ENCODE measurements around the gene S1PR5.
"Not testable (repeated sequence)": the region's sequence is repeated elsewhere in the genome, so short reads cannot be mapped to it uniquely, and the experiment has no call there.

S1PR5 gene

GRCh38 chr19:10544753-10545251 is 27.6 kb upstream of the S1PR5 start:
- DNase-seq (ENCODE audit: low read depth, low spot score) = no peak

GRCh38 chr19:10544242-10544752 is 27.1 kb upstream of the S1PR5 start:
- DNase-seq (ENCODE audit: low read depth, low spot score) = no peak

- DNase-seq (ENCODE audit: low read depth, low spot score) = peak; percentile 59
These were observed 26.4 kb upstream of the S1PR5 start, which contains the start of gene ATG4D for GRCh38 chr19:10543420-10544241. TSS of gene ATG4D (plus strand) at chr19:10543904. CDS start at chr19:10544091, 187 bp downstream.

GRCh38 chr19:10543059-10543419 is 25.8 kb upstream of the S1PR5 start:
- DNase-seq (ENCODE audit: low read depth, low spot score) = no peak

DNA sequence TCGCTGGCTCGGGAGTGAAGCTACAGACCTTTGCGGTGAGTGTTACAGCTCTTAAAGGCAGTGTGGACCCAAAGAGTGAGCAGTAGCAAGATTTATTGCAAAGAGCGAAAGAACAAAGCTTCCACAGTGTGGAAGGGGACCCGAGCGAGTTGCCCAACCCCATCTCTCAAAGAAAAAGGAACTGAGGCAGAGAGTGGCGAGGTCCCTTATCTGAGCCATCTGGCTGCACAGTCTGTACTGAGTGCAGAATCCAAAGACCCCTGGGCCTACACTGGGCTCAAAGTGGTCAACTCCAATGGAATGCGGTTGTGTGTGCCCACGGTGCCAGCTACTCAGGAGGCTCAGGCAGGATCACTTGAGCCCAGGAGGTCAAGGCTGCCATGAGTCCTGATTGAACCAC is 21.8 kb upstream of the S1PR5 start:
- not testable (repeated sequence) for DNase-seq (ENCODE audit: low read depth, low spot score)

- no peak for DNase-seq (ENCODE audit: low read depth, low spot score)
These were observed 21.1 kb upstream of the S1PR5 start for GRCh38 chr19:10538204-10538983.

GRCh38 chr19:10537668-10538067 is 20.4 kb upstream of the S1PR5 start:
- DNase-seq (ENCODE audit: low read depth, low spot score) = no peak

DNA sequence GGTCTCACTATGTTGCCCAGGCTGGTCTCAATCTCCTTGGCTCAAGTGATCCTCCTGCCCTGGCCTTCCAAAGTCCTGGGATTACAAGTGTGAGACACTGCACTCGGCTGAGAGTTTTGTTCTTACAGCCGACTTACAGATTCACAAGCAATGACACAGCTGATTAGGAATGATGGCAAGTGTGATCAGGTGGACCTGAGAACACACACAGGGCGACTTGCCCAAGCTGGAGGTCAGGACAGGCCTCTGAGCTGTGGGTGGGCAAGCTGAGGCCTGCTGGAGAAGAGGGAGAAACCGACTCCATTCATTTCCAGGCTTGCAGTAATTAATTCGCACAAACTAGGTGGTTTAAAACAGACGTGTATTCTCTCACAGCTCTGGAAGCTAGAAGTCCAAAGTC is 18.4 kb upstream of the S1PR5 start:
- DNase-seq (ENCODE audit: low read depth, low spot score) = no peak

GRCh38 chr19:10533646-10534386 is 16.6 kb upstream of the S1PR5 start:
- no peak for DNase-seq (ENCODE audit: low read depth, low spot score)

- DNase-seq (ENCODE audit: low read depth, low spot score) = no peak
These were observed 15.2 kb upstream of the S1PR5 start for GRCh38 chr19:10532457-10532856.

- DNase-seq (ENCODE audit: low read depth, low spot score) = not testable (repeated sequence)
These were observed 9.6 kb upstream of the S1PR5 start for GRCh38 chr19:10526887-10527286.

- DNase-seq (ENCODE audit: low read depth, low spot score) = no peak
These were observed 8.4 kb upstream of the S1PR5 start for GRCh38 chr19:10525636-10526035.

- DNase-seq (ENCODE audit: low read depth, low spot score) = no peak
These were observed 5.9 kb upstream of the S1PR5 start for GRCh38 chr19:10523135-10523636.

- DNase-seq (ENCODE audit: low read depth, low spot score) = no peak
These were observed 4.4 kb upstream of the S1PR5 start for GRCh38 chr19:10521461-10522171.

DNA sequence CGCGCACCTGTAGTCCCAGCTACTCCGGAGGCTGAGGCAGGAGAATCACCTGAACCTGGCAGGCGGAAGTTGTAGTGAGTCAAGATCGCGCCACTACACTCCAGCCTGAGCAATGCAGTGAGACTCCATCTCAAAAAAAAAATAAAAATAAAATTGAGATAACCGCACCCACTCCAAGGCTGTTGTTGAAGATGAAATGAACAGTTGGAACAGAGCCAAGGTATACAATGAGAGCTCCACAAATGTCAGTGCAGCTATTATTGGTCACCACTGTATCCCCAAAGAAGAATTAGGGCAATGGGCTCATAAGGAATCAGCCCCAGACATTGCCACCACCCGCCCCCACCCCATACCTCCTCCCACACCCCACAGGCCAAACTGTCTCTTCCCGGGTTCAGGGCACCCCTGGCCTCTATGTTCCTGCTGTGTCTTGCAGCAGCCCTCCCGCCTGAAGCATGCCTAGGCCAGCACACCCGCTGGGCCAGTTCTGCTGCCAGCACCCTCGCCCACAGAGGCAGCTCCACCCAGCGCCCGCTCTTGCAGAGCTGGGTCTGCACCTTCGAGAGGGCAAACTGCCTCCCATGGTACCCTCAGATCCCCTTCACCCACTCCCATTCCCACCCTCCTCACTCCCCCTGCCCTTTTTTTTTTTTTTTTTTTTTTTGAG is 3.5 kb upstream of the S1PR5 start:
- DNase-seq (ENCODE audit: low read depth, low spot score) = no peak

GRCh38 chr19:10519421-10519820 is 2.2 kb upstream of the S1PR5 start:
- no peak for DNase-seq (ENCODE audit: low read depth, low spot score)

DNA sequence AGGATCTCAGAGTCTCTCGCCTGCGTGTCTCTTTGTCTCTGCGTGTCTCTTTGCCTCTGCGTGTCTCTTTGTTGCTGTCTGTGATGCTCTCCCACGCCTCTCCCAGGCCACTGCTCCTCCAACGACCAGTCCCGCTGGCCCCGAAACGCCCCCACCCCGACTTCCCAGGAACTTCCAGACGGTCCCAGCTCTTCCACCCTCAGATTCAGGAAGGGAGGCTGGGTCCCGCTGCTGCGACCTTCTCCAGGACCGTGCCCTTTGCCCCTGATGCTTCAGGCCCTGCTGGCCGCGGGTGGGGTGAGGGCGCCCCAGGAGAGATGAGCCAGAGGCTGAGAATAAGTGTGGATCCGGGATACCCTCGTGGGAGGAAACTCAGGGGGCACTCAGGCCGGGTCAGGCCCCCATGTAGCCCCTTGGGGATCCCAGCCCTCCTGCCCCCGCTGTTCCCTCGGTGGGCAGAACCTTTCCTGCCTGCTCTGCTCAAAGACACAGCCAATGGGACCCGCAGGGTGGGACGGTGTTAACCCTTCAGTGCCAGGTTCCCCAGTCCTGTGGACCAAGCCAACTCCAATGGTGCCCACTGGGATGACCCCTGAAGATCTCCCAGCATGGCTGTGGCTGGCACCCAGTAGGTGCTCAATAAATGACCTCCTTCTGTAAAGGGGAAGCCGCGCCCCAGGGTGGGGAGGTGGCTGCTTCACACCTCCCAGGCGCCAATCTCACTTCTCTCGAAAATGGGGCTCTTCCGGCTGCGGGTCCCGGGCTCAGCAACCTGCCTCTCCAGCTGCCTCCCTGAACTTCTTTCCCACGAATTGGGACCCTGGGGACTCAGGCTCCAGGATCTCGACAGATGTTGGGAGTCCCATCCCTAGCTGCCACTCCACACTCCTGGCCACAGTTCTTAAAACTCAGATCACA is 1.5 kb upstream of the S1PR5 start:
- no peak for DNase-seq (ENCODE audit: low read depth, low spot score)

DNA sequence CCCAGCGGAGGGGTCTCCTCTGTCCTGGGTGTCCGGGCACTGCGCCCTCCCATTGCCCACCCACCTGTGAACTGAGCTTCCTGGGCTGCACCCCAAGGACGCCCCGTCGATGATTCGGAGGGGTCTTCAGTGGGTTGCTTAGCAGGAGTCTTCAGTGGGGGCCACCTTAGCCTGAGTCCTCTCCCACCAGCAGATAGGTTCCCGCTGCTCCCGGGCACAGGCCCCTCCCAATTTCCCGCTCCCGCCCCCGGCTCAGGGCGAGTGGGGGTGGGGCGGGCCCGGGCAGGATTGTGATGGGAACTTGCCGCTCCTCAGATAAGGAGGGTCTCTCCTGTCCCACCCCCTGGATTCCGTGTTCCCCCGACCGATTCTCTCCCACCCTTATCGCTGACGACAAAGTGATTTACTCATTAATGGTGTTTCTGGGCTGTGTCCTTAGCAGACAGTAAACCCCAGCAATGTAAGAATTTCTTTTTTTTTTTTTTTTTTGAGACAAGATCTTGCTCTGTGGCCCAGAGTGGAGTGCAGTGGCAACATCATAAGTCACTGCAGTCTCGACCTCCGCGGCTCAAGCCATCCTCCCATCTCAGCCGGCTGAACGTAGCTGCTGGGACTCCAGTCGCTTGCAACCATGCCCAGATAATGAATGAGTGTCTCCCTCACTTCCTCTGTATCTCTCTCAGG is 655 bp upstream of the S1PR5 start:
- DNase-seq (ENCODE audit: low read depth, low spot score) = no peak

All from activated CD4-positive, CD25-positive, alpha-beta regulatory T cell treated with anti-CD3 and anti-CD28 coated beads, Interleukin-2, amount 50 U/mL, for 16 hours (primary cell).